Aorta (tissue), 5 donors: Measurements from ENCODE around the gene RANBP17. TPM values are rescaled to one million over a fixed set of nuclear protein-coding genes. Genes with fewer than 3 reads are reported as not detected.

Experiments
- ATAC-seq: fragments of 200-7000 bp; cut with Tn5 transposase; one replicate; pipeline ENCODE4 v1.9.1; 2022; ENCODE audit warnings: moderate library complexity; ENCODE audit not compliant: low FRiP score
- DNase-seq, 2 donors: peaks; one replicate each; pipeline ENCODE4 v3.0.0-alpha.2; 2020
- H3K27ac ChIP-seq, 2 donors: one replicate each; pipeline ENCODE4 v1.5.1; 2013; ENCODE audit warnings: low read length in 2 of 2, mild to moderate bottlenecking in 2 of 2, moderate library complexity in 2 of 2, control low read depth in 1 of 2, inconsistent platforms in 1 of 2, low read depth in 1 of 2
- H3K27me3 ChIP-seq, 2 donors: one replicate each; pipeline ENCODE4 v1.6.1; 2013; ENCODE audit warnings: control low read depth in 1 of 2, low read length in 1 of 2, mild to moderate bottlenecking in 1 of 2, moderate library complexity in 1 of 2; ENCODE audit not compliant: insufficient read depth in 2 of 2, control insufficient read depth in 1 of 2
- H3K36me3 ChIP-seq, 2 donors: one replicate each; pipeline ENCODE4 v1.6.1; 2013; ENCODE audit warnings: control low read depth in 1 of 2, low read length in 1 of 2, mild to moderate bottlenecking in 1 of 2; ENCODE audit not compliant: insufficient read depth in 2 of 2, control insufficient read depth in 1 of 2
- H3K4me1 ChIP-seq, 2 donors: one replicate each; pipeline ENCODE4 v1.6.1; 2013; ENCODE audit warnings: low read length in 2 of 2, control low read depth in 1 of 2, mild to moderate bottlenecking in 1 of 2, moderate library complexity in 1 of 2; ENCODE audit not compliant: insufficient read depth in 2 of 2, control insufficient read depth in 1 of 2
- H3K4me3 ChIP-seq, 2 donors: one replicate each; pipeline ENCODE4 v1.5.1; 2013; ENCODE audit warnings: low read length in 2 of 2, control low read depth in 1 of 2, mild to moderate bottlenecking in 1 of 2
- H3K9me3 ChIP-seq: one replicate; pipeline ENCODE4 v1.6.1; 2013; ENCODE audit warnings: mild to moderate bottlenecking, low read length; ENCODE audit not compliant: control insufficient read depth
- WGBS, 2 donors: extraction: QIAGEN DNeasy Blood & Tissue Kit; methylation state at CpG; one replicate each; pipeline ENCODE4 v1.1.7; 2013; 5-methylcytosine and 5-hydroxymethylcytosine counted together
- intact Hi-C, 2 donors: fragments of 100-400 bp; cut with DNase I; formaldehyde crosslinking; loops; one replicate each; pipeline versions ENCODE4 v1.14.2 to v1.15.0; 2022
- polyA plus RNA-seq, 2 donors: library from polyadenylated mRNA; stranded (reverse); fragments of 200-250 nt; gene quantifications; one replicate each; pipeline ENCODE4 v1.2.3, GENCODE V29; 2013
- total RNA-seq, 2 donors: library from RNA; stranded (reverse); fragmentation: NEBNext Ultra II Directional; extraction: Animal tissue kit (Norgen Biotek cat#: 25700); gene quantifications; one replicate each; pipeline ENCODE4 v1.2.1, GENCODE V29; 2021
- donor health status: healthy with polysubstance abuse.
- donor health status: Bipolar disorder and iron deficiency.
- donor health status: DM: no; HTN: no; CAD: no.
- donor health status: DM: no; HTN: no; CAD: no.
- donor health status: DM: yes; HTN: yes; CAD: no.

The RANBP17 gene
- total and polyA plus RNA-seq, 4 donors: 1.3 to 13.6 (median 7.5) TPM

DNA sequence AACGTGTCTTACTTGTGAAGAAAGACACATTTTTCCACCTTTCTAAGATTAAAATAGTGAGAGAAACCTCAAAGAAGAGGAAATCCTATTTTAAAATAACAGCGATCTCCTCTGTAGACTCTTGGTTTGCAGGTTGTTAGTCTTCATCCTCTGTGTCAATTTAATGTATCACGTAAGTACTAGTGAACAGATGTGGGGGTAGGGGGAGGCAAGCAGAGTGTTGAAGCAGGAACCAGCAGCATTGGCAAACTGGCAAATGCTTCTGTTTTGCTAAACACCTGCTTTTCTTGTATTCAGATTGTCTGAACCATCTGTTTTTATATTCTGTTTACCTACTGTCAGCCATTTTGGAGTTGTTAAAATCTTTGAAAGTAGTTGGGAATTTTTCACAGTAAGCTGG lies 288.0 kb downstream of the RANBP17 start:
- no peak for DNase-seq
- H3K4me1 ChIP-seq: no peaks in the 10 kb centered on the region
- intact Hi-C loops: no loop called here

DNA sequence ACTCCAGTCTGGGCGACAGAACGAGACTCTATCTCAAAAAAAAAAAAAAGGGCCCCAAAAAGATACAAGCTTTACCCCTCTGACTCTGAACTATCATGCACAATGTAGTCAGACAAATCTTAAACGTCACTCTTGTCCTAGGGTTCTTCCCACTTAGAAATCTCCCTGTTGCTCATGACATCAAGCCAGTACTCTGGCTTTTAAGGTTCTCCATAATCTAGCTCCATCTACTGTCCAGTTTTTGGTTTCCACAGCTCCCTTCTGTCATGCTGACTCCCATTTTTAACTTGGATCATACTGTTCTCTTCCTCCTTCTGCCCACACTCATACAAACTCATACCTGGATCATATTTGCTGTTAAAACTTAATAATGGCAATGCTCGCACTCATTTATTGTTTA lies 290.6 kb downstream of the RANBP17 start:
- intact Hi-C loops: no loop called here
- Histone ChIP-seq H3K27ac (no peak overlapping the region), H3K4me3 (no peak overlapping the region), H3K27me3 (no peaks in the 10 kb centered on the region), H3K36me3 (no peaks in the 10 kb centered on the region), H3K9me3 (no peaks in the 10 kb centered on the region), H3K4me1 (no peaks in the 10 kb centered on the region)
- WGBS, 2 donors: 80 to 88% methylated on average over 4 of the region's 4 CpGs
- no peak for ATAC-seq
- DNase-seq: no peak

More for the DNA sequence above, 288.0 kb downstream of the RANBP17 start:
- Histone ChIP-seq H3K36me3 (no peaks in the 10 kb centered on the region), H3K27me3 (no peaks in the 10 kb centered on the region), H3K4me3 (no peak overlapping the region), H3K27ac (no peak overlapping the region), H3K9me3 (no peaks in the 10 kb centered on the region)
- 83 to 92% methylated on average over 3 of the region's 3 CpGs for WGBS, 2 donors
- no peak for ATAC-seq

DNA sequence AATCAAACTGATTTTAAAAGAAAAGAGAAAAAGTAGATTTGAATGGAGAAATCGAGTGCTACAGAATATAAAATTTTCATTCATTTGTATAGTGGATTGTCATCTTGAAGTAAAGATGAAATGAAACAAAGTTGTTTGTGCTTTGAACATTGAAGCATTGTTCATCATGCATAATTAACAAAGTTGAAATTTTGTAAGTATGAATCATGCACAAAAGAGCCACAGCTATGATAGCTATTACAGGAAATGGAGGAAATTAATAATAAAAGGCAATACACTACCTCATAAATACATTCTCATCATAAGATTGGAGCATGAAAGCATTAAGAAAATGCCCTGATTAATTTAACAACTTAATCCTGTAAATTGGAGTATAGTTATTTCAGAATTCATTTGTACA lies 293.8 kb downstream of the RANBP17 start:
- no peaks in the 10 kb centered on the region for H3K27me3 ChIP-seq
- H3K9me3 ChIP-seq: no peaks in the 10 kb centered on the region
- H3K4me3 ChIP-seq: no peak overlapping the region
- no peaks in the 10 kb centered on the region for H3K4me1 ChIP-seq
- DNase-seq: no peak
- no peak overlapping the region for H3K27ac ChIP-seq
- ATAC-seq: no peak
- WGBS, 2 donors: 96% methylated on average over 1 of the region's 1 CpG
- H3K36me3 ChIP-seq: no peaks in the 10 kb centered on the region
- intact Hi-C loops: no loop called here

DNA sequence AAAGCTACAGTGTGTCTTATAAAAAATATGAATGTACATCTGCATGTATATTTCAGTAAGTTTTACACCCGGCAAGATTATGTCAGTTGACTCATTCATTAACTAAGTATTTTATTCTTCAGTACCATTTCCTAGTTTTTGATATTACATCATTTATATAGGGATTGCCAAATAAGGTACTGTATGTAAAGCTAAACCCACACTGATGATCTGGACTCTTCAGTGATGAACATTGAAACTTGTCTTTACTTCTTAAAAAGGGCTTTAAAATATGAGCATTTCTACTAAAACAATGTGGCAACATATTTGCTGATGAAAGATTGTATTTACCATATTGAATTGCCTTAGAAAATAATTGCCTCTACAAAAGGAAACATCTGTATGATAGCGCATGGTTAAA lies 295.5 kb downstream of the RANBP17 start:
- Histone ChIP-seq H3K27me3 (no peaks in the 10 kb centered on the region), H3K36me3 (no peaks in the 10 kb centered on the region), H3K4me3 (no peak overlapping the region), H3K9me3 (no peaks in the 10 kb centered on the region), H3K27ac (no peak overlapping the region), H3K4me1 (no peaks in the 10 kb centered on the region)
- intact Hi-C loops: no loop called here
- no peak for DNase-seq
- 90 to 91% methylated on average over 2 of the region's 2 CpGs for WGBS, 2 donors
- ATAC-seq: no peak

DNA sequence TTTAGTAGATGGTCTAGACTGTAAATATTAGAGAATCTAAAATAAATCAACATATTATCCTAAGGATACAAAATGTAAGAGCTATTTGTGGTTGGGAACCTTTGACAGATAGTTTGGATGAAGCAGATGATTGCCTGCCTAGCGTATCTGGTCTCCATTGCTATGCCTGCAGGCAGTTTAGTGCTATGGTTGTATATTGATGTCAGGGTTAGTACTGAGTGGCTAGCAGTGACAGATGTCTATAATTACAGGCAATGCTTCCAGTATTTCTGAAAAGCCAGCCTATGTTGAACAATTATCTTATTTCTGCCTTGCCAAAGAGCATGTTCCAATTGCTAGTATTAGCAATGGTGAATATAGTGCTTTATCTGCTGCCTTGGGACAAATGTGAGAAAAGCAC lies 296.0 kb downstream of the RANBP17 start:
- 96 to 100% methylated on average over 1 of the region's 1 CpG for WGBS, 2 donors
- no peak for DNase-seq
- no peak for ATAC-seq
- H3K27me3 ChIP-seq: no peaks in the 10 kb centered on the region
- H3K4me1 ChIP-seq: no peaks in the 10 kb centered on the region
- no peaks in the 10 kb centered on the region for H3K9me3 ChIP-seq
- H3K27ac ChIP-seq: no peak overlapping the region
- H3K36me3 ChIP-seq: no peaks in the 10 kb centered on the region
- intact Hi-C loops: no loop called here
- no peak overlapping the region for H3K4me3 ChIP-seq

DNA sequence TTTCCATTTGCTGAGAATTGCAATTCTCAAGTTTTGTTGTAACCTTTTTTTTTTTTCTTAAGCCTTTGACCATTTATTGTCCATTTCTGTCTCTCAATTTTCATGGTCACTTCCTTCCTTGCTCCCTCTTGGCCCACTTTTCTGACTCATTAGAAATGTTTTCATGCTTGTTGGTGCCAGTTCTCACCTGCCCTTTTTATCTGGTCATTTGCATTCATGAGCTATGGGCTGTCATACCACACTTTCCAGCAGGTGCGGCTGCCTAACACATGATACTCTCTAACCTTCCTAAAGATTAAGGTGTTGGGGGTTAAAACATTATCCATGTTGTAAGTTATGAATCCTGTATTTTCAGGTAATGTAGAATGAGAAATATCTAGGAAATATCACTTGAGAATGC lies 296.8 kb downstream of the RANBP17 start:
- Histone ChIP-seq H3K4me3 (no peak overlapping the region), H3K27ac (no peak overlapping the region), H3K27me3 (no peaks in the 10 kb centered on the region), H3K36me3 (no peaks in the 10 kb centered on the region), H3K4me1 (no peaks in the 10 kb centered on the region), H3K9me3 (no peaks in the 10 kb centered on the region)
- ATAC-seq (no peak), DNase-seq (no peak)
- intact Hi-C loops: no loop called here
- WGBS, 2 donors: 99 to 100% methylated on average over 1 of the region's 1 CpG

DNA sequence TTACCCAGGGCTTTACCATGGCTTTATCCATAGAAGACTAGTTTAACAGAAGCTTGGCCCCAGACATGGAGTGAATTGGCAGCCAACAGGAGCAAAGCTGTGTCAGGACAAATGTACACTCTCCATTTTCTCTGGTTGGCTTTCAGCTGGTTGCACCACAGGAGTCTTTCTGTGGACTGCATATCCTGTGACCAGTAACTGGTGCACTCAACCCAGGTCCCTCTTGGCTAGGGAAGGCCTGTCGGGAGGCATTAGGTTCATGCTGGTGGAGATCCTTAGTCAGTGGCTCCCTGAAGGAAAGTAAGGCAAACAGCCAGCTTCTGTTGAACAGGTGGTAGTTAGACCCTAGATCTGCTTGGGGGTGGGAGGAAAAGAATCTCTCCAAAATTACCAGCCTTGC lies 300.3 kb downstream of the RANBP17 start:
- ATAC-seq (no peak), DNase-seq (no peak)
- H3K4me1 ChIP-seq: no peaks in the 10 kb centered on the region
- intact Hi-C loops: no loop called here
- no peak overlapping the region for H3K27ac ChIP-seq
- H3K27me3 ChIP-seq: no peaks in the 10 kb centered on the region
- WGBS, 2 donors: 99 to 100% methylated on average over 1 of the region's 1 CpG
- no peaks in the 10 kb centered on the region for H3K36me3 ChIP-seq
- H3K9me3 ChIP-seq: no peaks in the 10 kb centered on the region
- no peak overlapping the region for H3K4me3 ChIP-seq

DNA sequence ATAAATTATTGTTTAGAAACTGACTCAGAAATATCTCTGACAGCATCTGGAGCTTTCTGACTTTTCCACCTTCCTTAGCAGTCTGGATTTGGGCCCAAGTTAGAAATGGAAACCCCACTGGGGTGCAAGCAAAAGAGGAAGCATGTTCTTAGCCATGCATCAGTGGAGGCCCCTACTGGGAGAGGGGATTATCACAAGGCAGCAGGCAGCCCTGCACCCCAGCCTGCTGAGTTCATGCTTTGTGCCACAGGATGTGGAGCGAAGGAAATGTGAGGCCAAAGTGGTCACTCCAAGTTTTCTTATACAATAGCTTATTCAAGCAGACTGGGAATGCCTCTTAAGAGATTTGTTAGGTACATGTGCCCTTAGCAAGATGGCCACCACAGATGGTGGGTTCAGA lies 300.8 kb downstream of the RANBP17 start:
- Histone ChIP-seq H3K9me3 (no peaks in the 10 kb centered on the region), H3K4me1 (no peaks in the 10 kb centered on the region), H3K36me3 (no peaks in the 10 kb centered on the region), H3K27ac (no peak overlapping the region), H3K4me3 (no peak overlapping the region), H3K27me3 (no peaks in the 10 kb centered on the region)
- no peak for DNase-seq
- intact Hi-C loops: no loop called here
- WGBS, 2 donors: 100% methylated on average over 1 of the region's 1 CpG
- ATAC-seq: no peak

DNA sequence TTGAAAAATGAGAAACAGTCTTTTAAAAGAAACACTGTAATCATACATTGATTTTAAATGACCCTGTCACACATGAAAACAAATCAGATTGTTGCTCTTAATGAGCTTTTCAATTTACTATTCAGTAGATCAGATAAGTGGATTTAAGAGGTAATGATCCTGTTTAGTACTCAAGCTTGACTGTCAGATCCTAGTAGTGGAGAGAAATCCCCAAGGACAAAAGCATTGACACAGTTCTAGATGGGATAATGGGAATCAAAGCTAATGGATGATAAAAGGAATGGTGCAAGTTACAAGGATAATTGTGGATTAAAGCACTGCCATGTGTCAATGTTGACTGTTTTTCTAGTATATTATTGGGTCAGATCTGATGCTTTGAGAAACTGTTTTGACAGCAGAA lies 304.9 kb downstream of the RANBP17 start:
- H3K9me3 ChIP-seq: no peaks in the 10 kb centered on the region
- no peaks in the 10 kb centered on the region for H3K36me3 ChIP-seq
- no peak for DNase-seq
- no peak for ATAC-seq
- H3K4me1 ChIP-seq: no peaks in the 10 kb centered on the region
- intact Hi-C loops: no loop called here
- H3K4me3 ChIP-seq: no peak overlapping the region
- H3K27ac ChIP-seq: no peak overlapping the region
- H3K27me3 ChIP-seq: no peaks in the 10 kb centered on the region
